MM.1S (cell line): Measurements from ENCODE around the gene AUTS2.

Experiments
- CTCF ChIP-seq: fragments of 300-600 bp; sonication (generic); IDR thresholded peaks from 2 replicates; pipeline ENCODE4 v1.5.1; 2016; ENCODE audit warnings: antibody characterized with exemption, low read length, mixed read lengths
- EZH2 ChIP-seq: fragments of 300-600 bp; sonication (generic); optimal IDR thresholded peaks from 2 replicates; pipeline ENCODE3; 2017; ENCODE audit warnings: low read depth, mild to moderate bottlenecking, antibody characterized with exemption, low read length, mixed read lengths
- EZH2phosphoT487 ChIP-seq: fragments of 300-600 bp; sonication (generic); IDR thresholded peaks from 2 replicates; pipeline ENCODE4 v1.6.1; 2018; ENCODE audit warnings: antibody characterized with exemption, low read length

GRCh38 chr7:70790215-70791073 is 1192.2 kb downstream of the AUTS2 start:
- TF ChIP-seq CTCF (no peak), EZH2 (no peak), EZH2phosphoT487 (no peak)
